ENCODE data around the gene TMC7.

The TMC7 gene

GRCh38 chr16:18983565-18984434, at the start of gene TMC7:
Gene TMC7, plus strand, starts transcription at chr16:18983934. Its CDS starts 130 bp downstream, at chr16:18984064.
- Histone ChIP-seq H3K9ac (ENCODE audit: insufficient read length, low read depth) (peak within 1 kb of the TSS; percentile 88), H3K4me1 (ENCODE audit: insufficient read depth, insufficient read length) (no peaks in the 10 kb centered on the region), H3K4me3 (ENCODE audit: insufficient read length, low read depth) (peak within 1 kb of the TSS; percentile 77), H3K27me3 (ENCODE audit: insufficient read depth, insufficient read length) (no peaks in the 10 kb centered on the region), H3K9me3 (ENCODE audit: insufficient read depth, low read length) (no peaks in the 10 kb centered on the region), H3K36me3 (ENCODE audit: insufficient read depth, insufficient read length, low read length) (peaks cover 2% of the 10 kb centered on the region)
- peak; percentile 93 for DNase-seq (ENCODE audit: low read depth, low spot score)
- TF ChIP-seq YY1 (IDR thresholded peaks at IDR 0.05; ENCODE audit: insufficient read depth, insufficient read length) (no peak), SUZ12 (IDR thresholded peaks at IDR 0.05; ENCODE audit: extremely low read depth, insufficient read depth, insufficient read length) (no peak), ZNF274 (IDR thresholded peaks at IDR 0.05; ENCODE audit: low read depth, low read length) (no peak)

DNA sequence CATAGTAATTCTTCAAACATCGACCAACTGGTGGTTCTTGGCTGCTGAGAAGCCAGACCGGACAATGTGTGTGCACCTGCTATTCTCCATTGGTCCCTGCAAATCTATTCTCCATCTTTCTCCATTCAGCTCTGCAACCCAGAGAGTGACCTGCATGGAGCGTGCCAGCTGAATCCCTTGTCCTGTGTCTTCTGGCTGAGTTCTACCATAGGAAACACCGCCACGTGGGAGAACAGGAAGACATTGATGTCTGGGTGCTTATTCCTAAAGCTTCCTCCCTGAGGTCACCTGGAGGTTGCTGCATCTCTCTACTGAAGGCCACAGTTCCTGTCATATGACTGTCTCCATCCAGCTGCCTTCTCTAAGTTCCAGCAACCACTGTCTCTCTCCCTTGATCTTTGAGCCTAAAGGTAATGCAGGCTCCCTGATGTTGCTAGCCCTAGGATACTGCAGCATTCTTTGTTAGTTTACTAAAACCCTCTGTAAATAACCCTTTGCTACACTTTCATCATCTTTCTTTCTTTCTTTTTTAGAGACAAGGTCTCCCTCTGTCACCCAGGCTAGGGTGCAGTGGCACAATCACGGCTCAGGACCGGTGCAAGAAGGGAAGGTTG, 46.9 kb upstream of the TMC7 start:
- Histone ChIP-seq H3K9ac (ENCODE audit: insufficient read length, low read depth) (no peak overlapping the region), H3K9me3 (ENCODE audit: insufficient read depth, low read length) (no peaks in the 10 kb centered on the region), H3K4me3 (ENCODE audit: insufficient read length, low read depth) (no peak overlapping the region), H3K36me3 (ENCODE audit: insufficient read depth, insufficient read length, low read length) (no peaks in the 10 kb centered on the region), H3K27me3 (ENCODE audit: insufficient read depth, insufficient read length) (no peaks in the 10 kb centered on the region), H3K4me1 (ENCODE audit: insufficient read depth, insufficient read length) (peaks cover 3% of the 10 kb centered on the region)
- TF ChIP-seq ZNF274 (IDR thresholded peaks at IDR 0.05; ENCODE audit: low read depth, low read length): no peak
- TF ChIP-seq YY1 (IDR thresholded peaks at IDR 0.05; ENCODE audit: insufficient read depth, insufficient read length): no peak
- TF ChIP-seq SUZ12 (IDR thresholded peaks at IDR 0.05; ENCODE audit: extremely low read depth, insufficient read depth, insufficient read length): no peak
- no peak for DNase-seq (ENCODE audit: low read depth, low spot score)

DNA sequence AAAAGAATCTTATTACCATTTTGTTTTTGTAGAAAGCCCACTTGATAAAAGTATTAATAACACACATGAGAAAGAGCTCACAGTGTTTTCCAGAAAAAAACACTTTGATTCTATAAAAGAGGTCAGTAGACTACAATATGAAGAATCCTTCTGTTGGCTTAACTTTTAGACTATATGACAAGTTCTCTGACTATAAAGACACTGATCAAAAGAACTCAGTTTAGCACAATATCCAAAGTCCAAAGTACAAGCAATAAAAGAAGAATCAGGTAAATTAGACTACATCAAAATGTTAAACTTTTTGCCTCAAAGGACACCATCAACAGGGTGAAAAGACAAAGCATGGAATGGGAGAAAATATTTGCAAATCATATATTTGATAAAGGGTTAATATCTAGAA, 46.3 kb upstream of the TMC7 start:
- no peak for DNase-seq (ENCODE audit: low read depth, low spot score)
- no peak overlapping the region for H3K9ac ChIP-seq (ENCODE audit: insufficient read length, low read depth)
- no peak overlapping the region for H3K4me3 ChIP-seq (ENCODE audit: insufficient read length, low read depth)
- H3K4me1 ChIP-seq (ENCODE audit: insufficient read depth, insufficient read length): peaks cover 3% of the 10 kb centered on the region
- TF ChIP-seq SUZ12 (IDR thresholded peaks at IDR 0.05; ENCODE audit: extremely low read depth, insufficient read depth, insufficient read length): no peak
- TF ChIP-seq ZNF274 (IDR thresholded peaks at IDR 0.05; ENCODE audit: low read depth, low read length): no peak
- no peak for TF ChIP-seq YY1 (IDR thresholded peaks at IDR 0.05; ENCODE audit: insufficient read depth, insufficient read length)
- H3K36me3 ChIP-seq (ENCODE audit: insufficient read depth, insufficient read length, low read length): no peaks in the 10 kb centered on the region
- no peaks in the 10 kb centered on the region for H3K27me3 ChIP-seq (ENCODE audit: insufficient read depth, insufficient read length)
- no peaks in the 10 kb centered on the region for H3K9me3 ChIP-seq (ENCODE audit: insufficient read depth, low read length)

- Histone ChIP-seq H3K4me1 (ENCODE audit: insufficient read depth, insufficient read length) (no peaks in the 10 kb centered on the region), H3K9me3 (ENCODE audit: insufficient read depth, low read length) (no peaks in the 10 kb centered on the region), H3K36me3 (ENCODE audit: insufficient read depth, insufficient read length, low read length) (no peaks in the 10 kb centered on the region), H3K27me3 (ENCODE audit: insufficient read depth, insufficient read length) (no peaks in the 10 kb centered on the region), H3K4me3 (ENCODE audit: insufficient read length, low read depth) (no peak overlapping the region), H3K9ac (ENCODE audit: insufficient read length, low read depth) (no peak overlapping the region)
- no peak for TF ChIP-seq YY1 (IDR thresholded peaks at IDR 0.05; ENCODE audit: insufficient read depth, insufficient read length)
- TF ChIP-seq SUZ12 (IDR thresholded peaks at IDR 0.05; ENCODE audit: extremely low read depth, insufficient read depth, insufficient read length): no peak
- DNase-seq (ENCODE audit: low read depth, low spot score): no peak
Measured at GRCh38 chr16:18938986-18939385, 44.7 kb upstream of the TMC7 start.

DNA sequence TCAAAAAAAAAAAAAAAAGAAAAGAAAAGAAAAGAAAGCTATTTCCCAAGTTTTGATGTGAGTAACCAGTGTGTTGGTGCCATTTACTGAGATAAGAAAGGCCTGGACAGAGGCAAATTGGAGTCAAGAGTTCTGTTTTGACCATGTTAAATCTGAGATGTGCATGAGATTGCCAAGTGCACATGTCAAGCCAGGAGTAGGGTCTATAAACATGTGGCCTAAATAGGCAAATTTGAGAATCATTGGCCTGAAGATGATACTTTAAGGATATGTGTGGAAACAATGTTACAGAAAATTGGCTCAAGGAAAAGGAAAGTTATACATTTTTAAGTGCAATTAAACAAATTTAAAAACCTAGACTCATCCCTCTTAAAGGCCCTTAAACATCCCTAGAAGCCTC, 42.3 kb upstream of the TMC7 start:
- no peaks in the 10 kb centered on the region for H3K4me1 ChIP-seq (ENCODE audit: insufficient read depth, insufficient read length)
- no peak for DNase-seq (ENCODE audit: low read depth, low spot score)
- no peak overlapping the region for H3K9ac ChIP-seq (ENCODE audit: insufficient read length, low read depth)
- no peak for TF ChIP-seq YY1 (IDR thresholded peaks at IDR 0.05; ENCODE audit: insufficient read depth, insufficient read length)
- TF ChIP-seq SUZ12 (IDR thresholded peaks at IDR 0.05; ENCODE audit: extremely low read depth, insufficient read depth, insufficient read length): no peak
- TF ChIP-seq ZNF274 (IDR thresholded peaks at IDR 0.05; ENCODE audit: low read depth, low read length): no peak
- no peaks in the 10 kb centered on the region for H3K27me3 ChIP-seq (ENCODE audit: insufficient read depth, insufficient read length)
- H3K4me3 ChIP-seq (ENCODE audit: insufficient read length, low read depth): no peak overlapping the region
- H3K9me3 ChIP-seq (ENCODE audit: insufficient read depth, low read length): no peaks in the 10 kb centered on the region
- H3K36me3 ChIP-seq (ENCODE audit: insufficient read depth, insufficient read length, low read length): no peaks in the 10 kb centered on the region

DNA sequence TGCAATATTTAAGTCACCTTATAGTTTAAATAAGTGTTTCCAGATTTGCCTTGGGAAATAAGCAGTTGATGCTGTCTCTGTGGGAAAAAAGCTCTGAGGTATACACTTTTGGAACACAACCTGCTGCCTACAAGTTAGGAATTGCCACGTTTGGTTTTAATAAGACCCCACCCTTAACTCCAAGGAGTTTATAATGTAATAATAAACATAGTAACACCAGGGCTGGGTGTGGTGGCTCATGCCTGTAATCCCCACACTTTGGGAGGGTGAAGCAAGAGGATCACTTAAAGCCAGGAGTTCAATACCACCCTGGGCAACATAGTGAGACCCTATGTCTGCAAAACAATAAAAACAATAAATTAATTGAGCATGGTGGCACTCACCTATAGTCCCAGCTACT, 41.7 kb upstream of the TMC7 start:
- Histone ChIP-seq H3K4me1 (ENCODE audit: insufficient read depth, insufficient read length) (no peaks in the 10 kb centered on the region), H3K9ac (ENCODE audit: insufficient read length, low read depth) (no peak overlapping the region), H3K36me3 (ENCODE audit: insufficient read depth, insufficient read length, low read length) (no peaks in the 10 kb centered on the region), H3K4me3 (ENCODE audit: insufficient read length, low read depth) (no peak overlapping the region), H3K27me3 (ENCODE audit: insufficient read depth, insufficient read length) (no peaks in the 10 kb centered on the region), H3K9me3 (ENCODE audit: insufficient read depth, low read length) (no peaks in the 10 kb centered on the region)
- TF ChIP-seq ZNF274 (IDR thresholded peaks at IDR 0.05; ENCODE audit: low read depth, low read length) (no peak), SUZ12 (IDR thresholded peaks at IDR 0.05; ENCODE audit: extremely low read depth, insufficient read depth, insufficient read length) (no peak), YY1 (IDR thresholded peaks at IDR 0.05; ENCODE audit: insufficient read depth, insufficient read length) (no peak)
- DNase-seq (ENCODE audit: low read depth, low spot score): no peak

DNA sequence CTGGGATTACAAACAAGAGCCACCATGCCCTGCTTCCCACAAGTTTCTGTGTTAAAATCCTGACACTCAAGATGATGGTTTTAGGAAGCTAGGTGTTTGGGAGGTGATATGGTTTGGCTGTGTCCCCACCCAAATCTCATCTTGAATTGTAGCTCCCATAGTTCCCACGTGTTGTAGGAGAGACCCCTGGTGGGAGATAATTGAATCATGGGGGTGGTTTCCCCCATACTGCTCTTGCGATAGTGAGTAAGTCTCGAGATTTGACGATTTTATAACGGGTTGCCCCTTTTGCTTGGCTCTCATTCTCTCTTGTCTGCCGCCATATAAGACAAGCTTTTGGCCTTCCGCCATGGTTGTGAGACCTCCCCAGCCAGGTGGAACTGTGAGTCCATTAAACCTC, 40.3 kb upstream of the TMC7 start:
- no peaks in the 10 kb centered on the region for H3K4me1 ChIP-seq (ENCODE audit: insufficient read depth, insufficient read length)
- H3K4me3 ChIP-seq (ENCODE audit: insufficient read length, low read depth): no peak overlapping the region
- no peaks in the 10 kb centered on the region for H3K9me3 ChIP-seq (ENCODE audit: insufficient read depth, low read length)
- H3K9ac ChIP-seq (ENCODE audit: insufficient read length, low read depth): no peak overlapping the region
- TF ChIP-seq ZNF274 (IDR thresholded peaks at IDR 0.05; ENCODE audit: low read depth, low read length) (no peak), YY1 (IDR thresholded peaks at IDR 0.05; ENCODE audit: insufficient read depth, insufficient read length) (no peak), SUZ12 (IDR thresholded peaks at IDR 0.05; ENCODE audit: extremely low read depth, insufficient read depth, insufficient read length) (no peak)
- H3K27me3 ChIP-seq (ENCODE audit: insufficient read depth, insufficient read length): no peaks in the 10 kb centered on the region
- no peaks in the 10 kb centered on the region for H3K36me3 ChIP-seq (ENCODE audit: insufficient read depth, insufficient read length, low read length)
- no peak for DNase-seq (ENCODE audit: low read depth, low spot score)
